HG02885 (cell line): Measurements from ENCODE around the gene PUSL1.
A peak's percentile ranks its signal among the peaks of the same experiment; 100 is the strongest.

Experiments used
- ATAC-seq: cut with Tn5 transposase; IDR thresholded peaks from one replicate; pipeline ENCODE4 v1.9.1; 2021; ENCODE audit warnings: mild to moderate bottlenecking; ENCODE audit not compliant: unreplicated experiment, poor library complexity

The PUSL1 gene

GRCh38 chr1:1320666-1321448 lies 12.5 kb downstream of the PUSL1 start:
- ATAC-seq, result no peak

- no peak for ATAC-seq
Measured at GRCh38 chr1:1321477-1321876, 13.1 kb downstream of the PUSL1 start.

- no peak for ATAC-seq
Measured at GRCh38 chr1:1322418-1322817, 14.0 kb downstream of the PUSL1 start.

- ATAC-seq, result no peak
Measured at GRCh38 chr1:1322952-1323351, 14.6 kb downstream of the PUSL1 start.

DNA sequence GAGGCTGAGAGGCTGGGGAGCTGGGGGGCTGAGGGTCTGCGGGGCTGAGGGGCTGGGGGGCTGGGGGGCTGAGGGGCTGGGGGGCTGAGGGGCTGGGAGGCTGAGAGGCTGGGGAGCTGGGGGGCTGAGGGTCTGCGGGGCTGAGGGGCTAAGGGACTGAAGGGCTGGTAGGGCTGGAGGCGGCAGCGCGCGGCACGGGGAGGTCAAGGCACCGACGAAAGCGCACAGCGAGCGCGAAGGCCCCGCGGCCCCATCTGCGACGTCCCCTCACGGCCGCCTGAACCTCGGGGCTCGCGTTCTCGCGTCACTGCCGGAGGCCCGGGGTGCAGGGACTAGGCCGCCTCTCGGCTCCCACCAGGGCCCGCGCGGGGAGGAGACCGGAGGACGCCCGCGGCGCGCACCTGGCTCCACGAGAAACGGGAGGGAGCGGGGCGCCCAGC lies 15.7 kb downstream of the PUSL1 start:
- ATAC-seq, result peak; percentile 26

DNA sequence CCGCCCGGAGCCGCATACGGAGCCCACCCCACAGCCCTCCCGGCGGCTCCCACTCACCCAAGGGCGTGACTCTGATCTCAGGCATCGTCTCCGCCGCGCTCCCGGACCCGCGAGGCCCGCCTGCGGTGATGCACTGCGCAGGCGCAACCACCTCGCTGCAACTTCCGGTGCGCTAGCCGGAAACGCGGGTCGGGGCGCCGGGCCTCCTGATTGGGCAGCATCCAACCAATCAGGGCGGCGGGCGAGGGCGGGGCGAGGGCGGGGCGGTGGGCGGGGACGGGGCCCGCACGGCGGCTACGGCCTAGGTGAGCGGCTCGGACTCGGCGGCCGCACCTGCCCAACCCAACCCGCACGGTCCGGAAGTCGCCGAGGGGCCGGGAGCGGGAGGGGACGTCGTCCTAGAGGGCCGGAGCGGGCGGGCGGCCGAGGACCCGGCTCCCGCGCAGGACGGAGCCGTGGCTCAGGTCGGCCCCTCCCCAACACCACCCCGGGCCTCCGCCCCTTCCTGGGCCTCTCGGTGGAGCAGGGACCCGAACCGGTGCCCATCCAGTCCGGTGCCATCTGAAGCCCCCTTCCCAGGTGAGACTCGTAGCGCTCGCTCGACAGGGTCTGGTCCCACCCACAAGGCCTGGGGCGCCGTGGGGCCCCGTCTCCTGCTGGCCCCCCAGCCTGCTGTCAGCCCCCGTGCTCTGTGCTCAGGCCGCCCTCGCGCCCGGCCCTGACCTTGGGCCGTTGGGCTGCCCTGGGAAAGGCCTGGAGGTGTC lies 16.3 kb downstream of the PUSL1 start, which contains the start of the genes CPTP and INTS11:
Gene CPTP (plus strand): TSS at position 279 of the 764 bp plus-strand sequence. CDS start 2,109 bp downstream, outside the sequence.
Gene INTS11 (minus strand): TSS at position 137 of the 764 bp plus-strand sequence. CDS start 52 bp downstream, at position 85.
- ATAC-seq, result peak; percentile 79

DNA sequence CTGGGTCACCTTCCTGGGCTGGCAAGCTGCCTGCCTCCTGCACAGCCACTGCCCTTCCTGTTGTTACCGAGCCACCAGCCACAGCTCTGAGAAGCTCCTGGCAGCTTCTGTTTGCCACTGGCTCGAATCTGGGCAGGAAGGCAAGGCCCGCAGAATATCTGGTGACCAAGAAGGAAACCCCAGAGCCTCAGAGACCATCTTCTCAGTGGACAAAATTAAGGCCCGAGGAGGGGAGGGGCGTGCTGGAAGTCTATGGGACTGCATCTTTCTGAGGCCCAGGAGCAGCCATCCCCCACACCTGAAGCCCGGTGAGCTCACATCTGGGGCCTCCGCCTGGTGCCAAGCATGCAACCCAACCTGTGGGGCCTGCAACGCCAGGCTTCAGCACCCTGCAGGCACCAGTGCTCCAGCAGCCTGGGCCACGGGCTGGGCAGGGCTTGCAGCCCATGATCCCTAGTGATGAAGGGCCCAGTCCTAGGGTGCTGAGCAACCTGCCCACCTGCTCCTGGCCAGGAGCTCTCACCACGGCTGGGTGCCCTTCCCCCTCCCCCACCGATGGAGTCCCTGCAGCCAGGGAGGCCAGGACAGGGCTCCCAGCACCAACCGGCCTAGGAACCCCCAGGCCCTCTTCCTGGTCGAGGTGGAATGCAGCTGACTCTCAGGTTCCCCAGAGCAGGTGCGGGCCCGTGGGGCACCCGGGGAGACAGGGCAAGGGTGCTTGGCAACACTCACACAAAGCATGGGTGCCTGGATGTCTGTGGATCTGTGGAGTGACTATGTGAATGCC lies 17.1 kb downstream of the PUSL1 start:
- ATAC-seq, result no peak

- no peak for ATAC-seq
Measured at GRCh38 chr1:1326075-1326605, 17.7 kb downstream of the PUSL1 start.

DNA sequence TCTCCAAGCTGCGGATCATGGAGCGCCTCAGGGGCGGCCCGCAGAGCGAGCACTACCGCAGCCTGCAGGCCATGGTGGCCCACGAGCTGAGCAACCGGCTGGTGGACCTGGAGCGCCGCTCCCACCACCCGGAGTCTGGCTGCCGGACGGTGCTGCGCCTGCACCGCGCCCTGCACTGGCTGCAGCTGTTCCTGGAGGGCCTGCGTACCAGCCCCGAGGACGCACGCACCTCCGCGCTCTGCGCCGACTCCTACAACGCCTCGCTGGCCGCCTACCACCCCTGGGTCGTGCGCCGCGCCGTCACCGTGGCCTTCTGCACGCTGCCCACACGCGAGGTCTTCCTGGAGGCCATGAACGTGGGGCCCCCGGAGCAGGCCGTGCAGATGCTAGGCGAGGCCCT lies 18.9 kb downstream of the PUSL1 start:
- no peak for ATAC-seq

GRCh38 chr1:1328254-1328653 lies 19.9 kb downstream of the PUSL1 start:
- ATAC-seq, result no peak

- ATAC-seq, result no peak
Measured at GRCh38 chr1:1329304-1330210, 21.2 kb downstream of the PUSL1 start.

- ATAC-seq, result no peak
Measured at GRCh38 chr1:1330366-1331067, 22.1 kb downstream of the PUSL1 start.

GRCh38 chr1:1331068-1331965 lies 22.9 kb downstream of the PUSL1 start, which contains the start of gene TAS1R3:
Gene TAS1R3, plus strand, starts transcription at chr1:1331280. Its CDS starts 66 bp downstream, at chr1:1331346.
- no peak for ATAC-seq

- ATAC-seq, result no peak
Measured at GRCh38 chr1:1332031-1332755, 23.8 kb downstream of the PUSL1 start.

- ATAC-seq, result no peak
Measured at GRCh38 chr1:1332774-1333480, 24.5 kb downstream of the PUSL1 start.

- ATAC-seq, result no peak
Measured at GRCh38 chr1:1333551-1334241, 25.3 kb downstream of the PUSL1 start.
